GM19351 (cell line): Measurements from ENCODE around the gene HOXB9.

Experiments
- ATAC-seq: cut with Tn5 transposase; IDR thresholded peaks from one replicate; pipeline ENCODE4 v1.9.1; 2021; ENCODE audit warnings: mild to moderate bottlenecking, moderate library complexity; ENCODE audit not compliant: unreplicated experiment

The HOXB9 gene

DNA sequence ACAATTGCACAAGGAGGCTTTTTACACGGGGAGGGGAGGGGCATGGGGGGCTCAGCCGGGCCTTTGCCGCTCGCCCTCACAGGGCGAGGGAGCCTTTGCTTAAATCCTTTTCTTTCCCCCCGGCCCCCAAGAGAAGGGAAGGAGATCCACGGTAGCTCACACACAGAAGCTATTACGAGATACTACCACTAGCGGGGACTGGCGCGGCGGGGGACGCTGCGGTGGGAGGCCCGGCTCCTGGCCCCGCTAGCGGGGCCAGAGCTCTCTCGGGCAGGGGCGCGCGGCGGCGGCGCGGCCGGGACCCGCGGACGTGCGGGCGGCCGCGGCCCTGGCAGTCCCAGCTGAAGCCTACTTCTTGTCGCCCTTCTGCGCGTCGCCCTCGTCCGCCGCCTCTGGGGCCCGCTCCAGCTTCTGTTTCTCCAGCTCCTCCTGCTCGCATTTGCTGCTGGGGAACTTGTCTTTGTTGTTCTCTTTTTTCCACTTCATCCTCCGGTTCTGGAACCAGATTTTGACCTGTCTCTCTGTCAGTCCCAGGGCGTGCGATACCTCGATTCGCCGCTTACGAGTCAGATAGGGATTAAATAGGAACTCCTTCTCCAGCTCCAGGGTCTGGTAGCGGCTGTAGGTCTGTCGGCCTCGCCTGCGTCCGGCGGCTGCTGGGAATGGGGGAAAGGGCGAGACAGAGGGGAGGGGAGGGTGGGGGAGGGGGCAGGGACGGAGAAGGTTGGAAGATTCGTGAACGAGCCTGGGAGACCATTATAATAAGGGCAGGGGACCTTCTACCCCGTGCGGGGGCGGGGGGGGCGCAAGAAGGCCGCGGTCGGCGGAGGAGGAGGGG, 13.1 kb downstream of the HOXB9 start:
- no peak for ATAC-seq

DNA sequence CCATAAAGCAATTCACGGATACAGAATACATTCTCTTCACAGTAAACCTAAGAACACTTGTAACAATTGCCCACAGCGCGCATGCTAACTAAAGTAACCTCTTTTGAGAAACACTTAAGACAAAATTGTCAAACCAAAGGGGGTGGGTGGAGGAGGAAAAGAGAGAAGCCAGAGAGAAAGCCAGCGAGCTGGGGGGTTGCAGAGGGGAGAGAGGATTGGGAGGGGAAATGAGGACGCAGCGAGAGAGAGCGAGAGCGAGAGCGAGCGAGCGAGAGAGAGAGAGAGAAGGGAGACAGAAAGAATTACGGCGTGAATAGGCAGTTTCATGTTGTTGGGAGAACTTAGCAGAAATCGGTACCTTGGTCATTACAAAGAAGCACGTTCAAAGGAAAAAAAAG, 13.7 kb downstream of the HOXB9 start:
- ATAC-seq, result no peak

DNA sequence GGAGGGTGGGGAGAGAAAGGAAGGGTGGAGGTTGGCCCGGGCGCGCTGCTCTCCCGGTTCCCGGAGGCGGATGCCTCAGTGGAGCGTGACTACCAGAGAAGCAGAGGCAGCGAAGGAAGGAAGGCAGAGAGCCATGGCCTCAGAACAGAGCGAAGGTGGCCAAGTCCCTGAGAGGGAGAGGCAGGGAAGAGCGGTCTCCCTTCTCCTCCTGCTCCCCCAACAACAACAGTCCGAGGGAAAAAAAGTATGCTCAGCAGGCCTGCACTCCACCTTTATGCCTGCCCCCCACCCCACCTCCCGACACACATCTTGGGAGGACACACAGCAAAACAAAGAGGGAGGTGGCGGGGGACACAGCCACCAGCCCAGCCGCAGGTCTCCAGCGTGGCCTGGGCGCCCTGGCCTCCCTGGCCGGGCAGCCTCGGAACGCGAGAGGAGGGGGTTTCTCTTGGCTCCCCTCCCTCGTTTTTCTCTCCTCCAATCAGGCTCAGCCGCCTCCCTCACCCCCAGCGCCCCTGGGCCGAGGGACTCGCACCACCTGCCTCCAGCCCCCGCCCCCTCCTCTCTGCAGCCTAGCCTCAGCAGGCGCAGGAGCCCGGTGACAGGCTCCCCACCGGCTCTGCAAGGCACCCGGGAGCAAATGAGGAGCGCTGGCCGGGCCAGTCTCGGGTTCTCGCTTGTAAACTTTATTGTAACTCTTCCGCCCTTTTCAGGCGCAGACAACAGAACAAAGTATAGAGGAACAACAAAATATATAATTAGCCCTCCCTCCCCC, 14.3 kb downstream of the HOXB9 start:
- no peak for ATAC-seq

DNA sequence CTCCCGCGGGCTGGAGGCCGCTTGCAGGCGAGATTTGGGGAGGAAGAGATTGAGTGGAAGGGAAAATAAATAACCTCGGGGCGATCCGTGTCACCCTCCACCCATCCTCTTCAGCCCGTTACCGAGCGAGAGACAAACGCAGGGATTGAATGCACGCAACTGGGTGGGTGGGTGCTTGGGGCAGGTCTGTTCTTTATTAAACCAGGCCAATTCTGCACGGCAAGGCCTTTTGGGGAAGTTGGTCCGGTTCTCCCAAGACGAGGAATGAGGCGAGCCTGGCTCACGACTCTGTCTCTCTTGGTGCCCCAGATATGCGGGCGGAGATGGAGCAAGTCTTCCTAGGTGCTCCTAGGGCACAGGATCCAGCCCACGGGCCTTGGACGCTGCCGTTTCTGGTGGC, 14.9 kb downstream of the HOXB9 start:
- ATAC-seq, result no peak

DNA sequence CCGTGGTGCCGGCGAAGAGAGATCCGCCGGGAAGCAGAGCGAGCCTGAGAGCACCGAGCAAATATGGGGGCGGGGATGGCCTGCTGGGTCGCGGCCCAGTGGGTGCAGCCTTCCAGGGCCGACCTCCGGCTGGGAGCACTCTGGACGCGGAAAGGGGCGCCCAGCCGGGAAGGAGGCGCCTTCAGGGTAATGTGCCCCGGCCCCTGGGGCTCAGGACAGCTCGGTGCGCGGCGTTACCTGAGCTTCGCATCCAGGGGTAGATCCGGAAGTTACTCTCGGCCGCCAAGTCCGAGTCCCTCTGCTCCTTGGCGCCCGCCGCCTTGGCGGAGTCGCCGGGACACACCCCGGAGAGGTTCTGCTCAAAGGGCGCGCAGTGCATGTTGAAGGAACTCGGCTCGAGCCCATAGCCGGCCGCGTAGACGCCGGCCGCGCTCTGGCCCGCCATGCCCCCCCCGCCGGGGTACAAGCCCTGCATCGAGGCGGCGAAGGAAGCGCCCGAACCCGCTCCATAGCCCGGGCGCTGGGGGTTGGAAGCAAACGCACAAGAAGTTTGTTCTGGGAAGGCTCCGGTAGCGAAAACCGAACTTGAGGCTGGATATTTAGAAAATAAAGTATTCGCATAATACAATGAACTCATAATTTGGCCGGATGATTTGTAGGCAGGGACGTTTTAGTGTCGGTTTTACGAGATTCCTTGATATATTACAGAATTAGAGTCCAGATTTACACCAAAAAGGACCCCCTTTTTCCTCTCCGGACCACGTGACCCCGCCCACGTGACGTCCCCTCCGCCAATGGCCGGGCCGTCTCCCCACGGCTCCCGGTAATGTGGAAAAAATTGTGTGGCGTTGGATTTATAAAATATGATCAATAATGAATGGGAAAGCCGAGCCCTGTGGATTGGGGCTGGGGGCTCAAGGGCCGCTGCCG, 15.6 kb downstream of the HOXB9 start, which contains the start of gene HOXB7:
Gene HOXB7 (minus strand): TSS at position 736 of the 930 bp plus-strand sequence. CDS start 99 bp downstream, at position 637.
- no peak for ATAC-seq

DNA sequence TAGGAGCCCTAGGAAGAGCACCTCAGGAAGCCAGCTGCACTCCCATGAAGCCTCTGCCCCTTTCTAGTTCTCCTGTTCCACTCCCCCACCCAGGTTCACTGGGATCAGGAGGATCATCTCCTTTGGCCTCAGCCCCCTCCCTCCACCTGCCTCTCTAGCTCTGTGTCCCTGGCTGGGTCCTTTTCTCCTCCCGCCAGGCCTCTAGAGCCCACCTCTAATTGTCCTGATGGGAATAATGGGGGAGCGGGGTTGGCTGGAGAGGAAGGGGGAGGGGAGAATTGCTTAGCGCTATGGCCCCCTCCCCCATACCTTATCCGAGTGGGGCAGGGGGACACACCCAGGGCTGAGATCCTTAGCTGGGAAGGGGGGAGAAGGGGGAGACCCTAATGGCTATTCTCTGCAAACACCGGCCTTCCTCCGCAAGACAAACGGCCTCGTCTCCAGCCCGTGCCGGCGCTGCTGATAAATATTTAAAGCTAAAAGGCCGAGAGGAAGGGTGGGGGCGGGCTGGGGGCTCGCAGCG, 16.3 kb downstream of the HOXB9 start:
- no peak for ATAC-seq

DNA sequence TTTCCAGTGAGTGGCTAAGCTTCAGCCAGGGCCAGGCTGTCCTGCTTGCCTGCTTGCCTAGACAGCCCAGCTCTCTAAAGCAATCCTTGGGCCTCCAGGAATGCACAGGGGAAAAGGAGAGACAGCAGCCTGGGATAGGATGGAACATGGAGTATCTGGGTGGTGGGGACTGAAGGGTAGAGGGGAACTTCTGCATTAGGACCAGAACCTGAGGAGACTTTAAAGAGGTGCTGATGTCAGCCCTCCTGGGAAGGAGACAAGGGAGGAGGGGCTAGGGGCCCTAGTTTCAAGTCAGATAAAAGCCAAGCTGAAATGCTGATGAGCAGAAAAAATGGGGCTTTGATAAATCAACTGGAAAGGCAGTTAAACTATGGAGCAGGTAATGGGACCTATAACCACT, 17.1 kb downstream of the HOXB9 start:
- ATAC-seq, result no peak

DNA sequence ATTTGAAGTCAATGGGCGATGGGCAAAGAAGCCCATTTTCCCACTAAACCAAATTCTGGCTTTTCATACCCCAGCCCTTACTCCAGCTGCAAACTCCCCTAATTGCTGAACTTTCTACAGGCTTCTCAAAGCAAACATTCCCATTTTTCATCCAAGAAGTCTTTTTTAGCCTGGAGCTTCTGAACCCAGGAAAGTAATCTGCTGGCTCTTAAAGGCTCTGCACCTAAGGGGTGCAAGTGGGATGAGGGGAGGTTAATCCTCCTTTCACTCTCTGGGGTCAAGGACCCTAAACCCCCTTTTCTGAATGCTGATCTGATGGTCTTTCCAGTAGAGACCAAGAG, 17.7 kb downstream of the HOXB9 start:
- no peak for ATAC-seq

DNA sequence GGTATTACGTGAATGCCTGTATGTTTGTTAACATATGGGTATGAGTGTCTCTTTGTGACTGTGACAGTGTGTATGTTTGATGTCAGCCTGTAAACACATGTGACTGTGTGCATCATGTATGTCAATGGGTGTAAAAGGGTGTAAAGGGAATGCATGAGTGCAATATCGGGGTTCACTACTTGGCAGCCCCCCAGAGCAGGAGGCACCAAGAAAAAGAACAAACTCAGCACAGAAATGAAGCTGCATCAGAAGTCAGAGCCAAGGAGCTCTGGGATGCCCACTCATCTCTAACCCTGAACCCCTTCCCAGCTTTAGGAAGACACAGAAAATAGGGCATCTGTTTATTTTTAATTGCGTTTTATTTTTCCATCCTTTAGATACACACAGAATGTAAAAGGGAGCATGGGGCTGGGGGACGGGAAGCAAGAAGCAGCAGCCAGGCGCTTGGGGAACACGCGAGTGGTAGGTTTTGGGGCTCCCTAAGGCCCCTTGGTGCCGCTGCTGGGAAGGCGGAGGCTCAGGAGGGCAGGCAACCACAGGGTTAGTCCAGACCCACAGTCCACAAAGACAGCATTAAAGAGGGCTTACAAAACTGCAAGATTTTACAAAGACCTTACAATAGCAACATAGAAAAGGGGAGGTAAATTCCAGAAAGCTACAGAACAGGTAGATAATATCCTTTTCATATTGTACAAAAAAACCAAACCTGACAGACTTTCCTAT, 19.1 kb downstream of the HOXB9 start:
- ATAC-seq, result no peak

DNA sequence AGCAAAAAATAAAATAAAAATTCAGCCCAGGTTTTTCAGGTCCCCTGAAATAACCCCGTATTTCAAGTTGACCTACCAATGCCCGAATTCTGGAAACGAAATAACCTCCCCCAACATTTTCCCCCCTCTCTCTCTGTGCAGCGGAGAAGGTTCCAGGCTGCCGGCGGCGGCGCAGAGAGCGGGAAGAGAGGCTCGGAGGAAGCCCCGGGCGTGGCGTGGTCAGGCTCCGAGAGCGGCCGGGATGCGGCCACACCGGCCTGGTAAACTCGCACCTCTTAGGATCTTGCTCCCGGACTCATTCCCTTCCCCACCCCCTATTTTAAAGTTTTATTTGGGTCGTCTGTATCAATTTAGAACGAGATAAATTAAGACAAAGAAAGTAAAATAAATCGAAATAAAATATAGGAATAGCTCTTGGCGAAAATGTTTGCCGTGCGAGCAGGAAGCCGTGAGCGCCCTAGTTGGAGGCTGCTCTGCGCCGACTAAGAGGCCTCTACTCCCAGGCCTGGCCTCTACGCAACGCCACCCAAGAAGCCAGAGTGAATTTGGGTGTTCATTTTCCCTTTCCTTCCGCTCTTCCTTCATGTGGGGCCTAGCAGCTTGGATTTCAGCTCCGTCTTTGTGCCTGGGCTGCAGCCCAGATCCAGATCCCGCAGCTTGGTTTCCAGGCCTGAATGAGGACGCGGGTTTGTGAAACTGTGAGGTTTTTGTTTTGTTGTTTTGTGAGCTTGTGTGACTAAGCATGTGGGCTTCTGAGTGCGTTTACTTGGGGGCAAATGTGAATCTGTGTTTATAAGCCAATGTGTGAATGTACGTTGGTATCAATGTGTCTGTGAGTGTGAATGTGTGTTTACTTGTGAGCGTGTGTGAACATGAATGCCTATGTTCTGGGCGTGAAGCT, 19.9 kb downstream of the HOXB9 start:
- no peak for ATAC-seq

DNA sequence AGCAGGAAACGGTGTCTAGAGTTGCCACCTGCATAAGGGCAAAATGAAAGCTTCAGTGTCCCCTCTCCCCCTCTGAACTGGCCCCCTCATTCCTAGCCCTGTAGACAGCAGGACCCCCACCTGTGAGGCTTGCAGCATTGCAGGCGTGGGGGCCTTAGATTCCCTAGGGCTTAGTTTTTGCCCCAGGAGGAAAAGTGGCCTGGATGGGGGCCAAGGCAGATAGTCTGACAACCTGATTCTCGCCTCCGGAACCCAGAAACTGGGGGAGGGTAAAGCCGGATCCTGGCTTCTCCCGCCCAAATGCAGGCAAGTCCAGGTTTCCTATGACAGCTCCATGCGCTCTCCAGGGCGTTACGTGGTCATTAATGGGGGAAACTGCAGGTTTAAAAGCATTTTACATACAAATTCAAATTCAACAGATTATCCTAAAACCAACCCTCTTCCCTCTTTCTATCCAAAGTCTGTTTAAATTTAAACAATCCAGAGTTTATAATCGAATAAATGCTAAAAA, 20.7 kb downstream of the HOXB9 start:
- ATAC-seq, result no peak

DNA sequence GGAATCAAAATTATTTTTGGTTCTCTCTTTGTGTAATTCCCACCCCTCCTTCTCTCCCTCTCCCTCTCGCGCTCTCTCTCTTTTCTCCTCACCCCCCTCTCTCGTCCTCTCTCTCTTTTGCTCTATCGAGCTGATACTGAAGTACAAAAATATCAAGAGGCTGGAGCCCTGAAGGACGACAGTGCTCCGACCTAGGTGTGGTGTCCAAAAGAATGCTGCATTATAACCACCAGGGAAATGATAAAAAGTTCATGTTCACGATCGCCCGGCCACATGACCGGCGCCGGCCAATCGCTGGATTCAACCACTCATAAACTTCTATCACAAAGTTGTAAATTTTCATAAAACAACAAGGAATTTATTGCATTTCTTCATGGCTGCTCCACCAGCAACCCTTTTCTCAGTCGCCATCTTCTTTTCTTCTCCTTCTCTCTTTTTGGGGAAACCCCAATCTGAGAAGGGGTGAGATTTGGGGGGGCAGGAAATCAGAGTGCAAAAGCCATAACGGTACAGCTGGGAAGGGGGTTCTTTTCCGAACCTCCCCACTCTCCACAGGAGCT, 21.3 kb downstream of the HOXB9 start, which contains the start of gene HOXB6:
Gene HOXB6 (minus strand): TSS at position 217 of the 560 bp plus-strand sequence. CDS start 6,836 bp downstream, outside the sequence.
- ATAC-seq, result no peak

DNA sequence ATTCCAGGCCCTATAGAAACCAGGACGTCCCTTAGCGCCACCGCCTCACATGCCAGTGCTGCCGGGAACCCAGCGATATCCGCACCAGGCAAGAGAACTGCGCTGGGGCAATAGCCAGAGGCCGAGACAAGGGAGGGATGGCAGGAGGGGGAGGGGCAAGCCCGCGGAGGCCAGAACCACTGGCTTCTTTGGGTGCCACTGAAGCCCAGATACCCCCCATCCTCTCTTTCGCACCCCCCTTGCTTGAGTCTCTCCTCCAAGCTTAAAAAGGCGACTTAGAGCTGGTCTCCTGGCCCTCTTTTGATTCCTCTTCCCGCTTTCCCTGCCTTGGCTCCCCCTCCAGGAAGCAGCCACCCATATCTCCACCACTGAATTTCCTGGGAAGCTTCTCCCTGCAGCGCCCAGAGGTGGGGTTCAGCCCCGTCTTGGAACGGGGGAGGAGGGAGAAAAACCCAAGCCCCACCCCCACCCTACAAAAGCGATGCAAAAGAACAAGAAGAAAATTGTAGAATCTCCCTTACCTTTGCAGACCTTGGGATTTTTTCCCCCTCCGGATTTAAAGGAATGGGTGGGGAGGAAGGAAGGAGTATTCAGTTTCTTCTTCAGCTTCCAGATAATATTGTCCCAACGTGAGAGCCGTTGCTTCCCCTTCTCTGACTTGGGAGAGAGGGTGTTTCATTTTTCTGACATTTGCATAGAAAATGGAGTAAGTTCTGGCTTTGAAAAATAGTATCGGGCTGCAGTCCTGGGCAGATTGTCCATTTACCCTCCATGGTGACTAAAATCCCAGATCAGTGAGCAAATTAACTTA, 22.0 kb downstream of the HOXB9 start:
- ATAC-seq, result no peak

DNA sequence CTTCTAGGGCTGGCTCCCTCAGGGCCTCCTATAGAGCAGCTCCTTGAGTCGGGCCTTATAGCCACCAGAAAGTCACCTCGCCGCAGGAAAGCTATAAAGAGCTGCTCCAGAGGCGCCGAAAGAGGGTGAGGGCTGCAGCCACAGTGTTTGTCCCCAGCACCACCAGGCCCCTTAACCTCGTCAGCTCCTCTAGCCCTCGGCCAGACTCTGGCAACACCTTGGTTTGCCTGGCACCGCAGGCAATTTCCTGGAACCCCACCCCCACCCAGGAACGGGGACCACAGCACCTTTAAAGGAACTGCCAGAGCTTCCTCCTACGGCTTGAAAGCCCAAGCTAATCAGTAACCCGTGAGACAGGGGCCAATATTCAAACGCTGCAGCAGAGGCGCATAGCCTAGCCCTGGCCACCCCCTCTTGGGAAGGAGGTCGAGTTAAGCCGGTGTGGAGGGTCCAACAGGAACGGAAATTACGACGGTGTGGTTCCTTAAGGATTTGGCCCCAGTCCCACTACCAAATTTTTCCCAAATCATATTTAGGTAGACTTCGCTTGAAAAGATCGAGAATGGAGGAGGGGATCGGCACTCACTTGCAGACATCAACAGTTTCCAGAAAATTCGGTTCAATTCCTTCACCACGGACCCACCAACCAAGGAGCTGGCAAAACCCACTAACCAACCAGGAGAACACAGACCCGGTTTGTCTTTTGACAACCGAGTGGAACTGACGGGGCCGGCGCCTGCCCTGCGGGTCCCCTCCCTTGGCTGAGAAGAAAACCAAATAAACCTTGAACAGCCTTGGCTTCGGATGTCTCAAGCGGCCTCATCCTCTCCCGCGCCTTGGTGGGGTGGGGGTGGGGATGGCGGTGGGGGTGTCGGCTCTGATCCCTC, 24.4 kb downstream of the HOXB9 start:
- no peak for ATAC-seq

DNA sequence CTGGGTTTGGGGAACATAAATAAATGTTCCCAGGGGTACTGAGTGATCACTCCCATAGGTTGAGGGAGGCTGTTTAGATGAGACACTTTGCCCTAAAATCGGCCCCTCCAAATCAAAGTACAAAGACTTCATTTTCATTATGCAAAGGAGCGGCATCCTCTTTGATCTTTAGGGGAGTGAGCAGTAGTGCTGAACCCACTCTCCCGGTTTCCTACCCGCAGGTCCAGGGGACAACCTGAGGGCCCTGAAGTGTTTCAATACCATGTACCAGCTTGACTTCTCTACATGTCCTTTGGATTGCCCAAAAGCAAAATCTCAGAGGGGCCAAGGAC, 25.0 kb downstream of the HOXB9 start:
- no peak for ATAC-seq

DNA sequence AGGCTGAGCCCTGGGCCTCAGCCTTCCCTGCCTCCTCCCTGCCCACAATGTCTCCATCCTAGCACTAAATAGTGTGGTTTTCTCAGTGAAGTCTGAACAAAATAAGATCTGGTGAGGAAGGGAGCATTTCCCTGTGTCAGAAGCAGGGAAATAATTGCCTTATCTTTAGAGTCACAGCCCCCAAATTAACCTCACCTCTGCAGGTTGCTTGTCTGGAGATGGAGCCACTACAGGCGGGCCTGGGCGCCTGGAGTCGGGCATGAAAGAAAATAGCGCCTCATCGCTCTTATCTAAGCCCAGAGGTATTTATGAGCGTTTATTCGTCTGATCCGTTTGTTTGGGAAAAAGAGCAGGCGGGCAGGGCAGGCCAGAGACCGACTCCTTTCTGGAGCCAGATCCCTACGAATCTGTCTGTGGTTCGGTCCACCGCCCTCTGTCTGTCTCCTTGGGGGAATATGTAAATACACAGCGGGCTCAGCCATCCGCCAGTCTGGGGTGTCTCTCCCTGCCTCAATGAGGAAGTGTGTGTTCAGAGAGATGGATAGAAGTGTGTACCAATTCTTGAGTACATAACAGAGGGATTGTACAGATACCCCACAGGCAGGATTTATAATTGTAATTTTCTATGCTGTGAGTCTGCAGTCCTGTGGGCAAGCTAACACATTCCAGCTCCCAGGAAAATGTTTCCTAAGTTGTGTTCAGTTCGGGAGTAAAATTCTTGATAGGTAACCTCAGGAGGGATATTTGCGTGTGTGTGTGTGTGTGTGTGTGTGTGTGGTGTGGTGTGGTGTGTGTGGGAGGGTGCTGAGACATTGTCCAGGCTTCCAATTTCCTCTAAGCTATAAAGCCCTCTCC, 25.7 kb downstream of the HOXB9 start:
- ATAC-seq, result no peak
